Endodermal cell (in vitro differentiated cells): ENCODE data around the gene CNNM3. TPM values are rescaled to one million over a fixed set of nuclear protein-coding genes. Genes with fewer than 3 reads are reported as not detected.

Source experiments
- DNase-seq: peaks from one replicate; pipeline ENCODE4 v3.0.0-alpha.2; 2017
- H3K27ac ChIP-seq: 2 replicates; pipeline ENCODE4 v1.5.1; 2013; ENCODE audit warnings: mild to moderate bottlenecking, low read depth, low read length, moderate library complexity
- H3K27me3 ChIP-seq: 2 replicates; pipeline ENCODE4 v1.6.1; 2013; ENCODE audit warnings: mild to moderate bottlenecking, low read length, moderate library complexity; ENCODE audit not compliant: insufficient read depth, control insufficient read depth, poor library complexity, severe bottlenecking
- H3K36me3 ChIP-seq: 2 replicates; pipeline ENCODE4 v1.7.0; 2013; ENCODE audit warnings: mild to moderate bottlenecking, low read length, moderate library complexity; ENCODE audit not compliant: control insufficient read depth, insufficient read depth
- H3K4me1 ChIP-seq: one replicate; pipeline ENCODE4 v1.7.0; 2013; ENCODE audit warnings: low read length; ENCODE audit not compliant: control insufficient read depth, insufficient read depth
- H3K4me3 ChIP-seq: 2 replicates; pipeline ENCODE4 v1.5.1; 2013; ENCODE audit warnings: mild to moderate bottlenecking, low read length, moderate library complexity
- H3K9ac ChIP-seq: 2 replicates; pipeline ENCODE4 v1.6.1; 2013; ENCODE audit warnings: mild to moderate bottlenecking, low read length, moderate library complexity; ENCODE audit not compliant: poor library complexity, severe bottlenecking; ENCODE audit errors: extremely low read depth
- H3K9me3 ChIP-seq: 2 replicates; pipeline ENCODE4 v1.6.1; 2013; ENCODE audit warnings: mild to moderate bottlenecking, low read length, moderate library complexity; ENCODE audit not compliant: control insufficient read depth
- H3K27ac Mint-ChIP-seq: 2 replicates; pipeline ENCODE4 v1.8.0; 2020; ENCODE audit warnings: mixed read lengths
- H3K27me3 Mint-ChIP-seq: 2 replicates; pipeline ENCODE4 v1.8.0; 2021; ENCODE audit warnings: mild to moderate bottlenecking, mixed read lengths; ENCODE audit not compliant: insufficient read depth
- H3K36me3 Mint-ChIP-seq: 2 replicates; pipeline ENCODE4 v1.8.0; 2020; ENCODE audit warnings: low read depth, mixed read lengths
- H3K4me1 Mint-ChIP-seq: 2 replicates; pipeline ENCODE4 v1.8.0; 2020; ENCODE audit warnings: mixed read lengths
- H3K4me3 Mint-ChIP-seq: 2 replicates; pipeline ENCODE4 v1.8.0; 2020; ENCODE audit warnings: mild to moderate bottlenecking, moderate library complexity, mixed read lengths
- H3K9me3 Mint-ChIP-seq: 2 replicates; pipeline ENCODE4 v1.8.0; 2020; ENCODE audit warnings: mild to moderate bottlenecking, mixed read lengths
- WGBS, 2 experiments: methylation state at CpG; one replicate each; pipeline versions ENCODE4 v1.1.5 to v1.1.7; 2013; ENCODE audit warnings: missing lambda C conversion rate in 2 of 2, mixed read lengths in 1 of 2; ENCODE audit not compliant: insufficient coverage in 1 of 2, insufficient read length in 1 of 2; 5-methylcytosine and 5-hydroxymethylcytosine counted together
- total RNA-seq, 2 donors: library from RNA; stranded (reverse); fragmentation: NEBNext Ultra II Directional in 1 of 2; extraction: Animal tissue kit (Norgen Biotek cat#: 25700) in 1 of 2; gene quantifications; 2 replicates in 1 of 2; 3 replicates in 1 of 2; pipeline ENCODE4 v1.2.1, GENCODE V29; 2021
- TF ChIP-seq, protein P1 (sequence below): fragments of 200-600 bp; sonication (generic); conservative IDR thresholded peaks from 2 replicates; pipeline ENCODE4 v1.5.0; 2021; ENCODE audit warnings: antibody characterized with exemption, mild to moderate bottlenecking

Gene CNNM3
- total RNA-seq, 2 donors from 2014 or later: 33.1 to 34.8 TPM

DNA sequence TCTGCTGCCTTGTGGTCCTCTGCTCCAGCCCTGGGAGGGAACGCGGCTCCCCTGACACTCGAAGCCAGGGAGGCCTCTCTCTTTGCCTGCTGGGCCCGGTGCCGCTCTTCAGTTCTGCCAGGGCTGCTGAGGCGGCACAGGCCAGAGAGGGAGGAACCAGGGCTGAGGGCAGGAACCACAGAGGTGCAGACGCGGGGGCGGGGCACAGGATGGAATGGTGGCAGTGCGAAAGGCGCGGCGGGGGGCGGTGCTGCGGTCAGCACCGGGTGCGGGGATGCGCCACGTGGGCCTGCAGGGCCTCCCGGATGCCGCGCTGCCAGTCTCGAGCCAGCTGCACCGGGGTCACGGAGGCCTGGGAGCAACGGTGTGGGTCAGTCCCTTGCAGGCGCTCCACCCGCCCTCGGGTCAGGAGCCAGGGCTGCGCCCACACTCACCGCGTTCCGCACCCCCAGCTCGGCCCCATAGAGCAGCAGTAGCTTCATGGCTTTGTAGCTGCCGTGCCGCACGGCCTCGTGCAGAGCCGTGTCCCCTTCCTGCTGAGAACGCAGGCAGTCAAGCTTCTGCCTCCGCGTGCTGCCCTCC, 23.3 kb downstream of the CNNM3 start:
- Mint-ChIP-seq H3K27me3 (no peaks in the 10 kb centered on the region), H3K36me3 (peaks cover 19% of the 10 kb centered on the region), H3K27ac (no peak overlapping the region), H3K4me1 (peaks cover 2% of the 10 kb centered on the region), H3K4me3 (no peak overlapping the region), H3K9me3 (no peaks in the 10 kb centered on the region)
- TF ChIP-seq, protein P1, sequence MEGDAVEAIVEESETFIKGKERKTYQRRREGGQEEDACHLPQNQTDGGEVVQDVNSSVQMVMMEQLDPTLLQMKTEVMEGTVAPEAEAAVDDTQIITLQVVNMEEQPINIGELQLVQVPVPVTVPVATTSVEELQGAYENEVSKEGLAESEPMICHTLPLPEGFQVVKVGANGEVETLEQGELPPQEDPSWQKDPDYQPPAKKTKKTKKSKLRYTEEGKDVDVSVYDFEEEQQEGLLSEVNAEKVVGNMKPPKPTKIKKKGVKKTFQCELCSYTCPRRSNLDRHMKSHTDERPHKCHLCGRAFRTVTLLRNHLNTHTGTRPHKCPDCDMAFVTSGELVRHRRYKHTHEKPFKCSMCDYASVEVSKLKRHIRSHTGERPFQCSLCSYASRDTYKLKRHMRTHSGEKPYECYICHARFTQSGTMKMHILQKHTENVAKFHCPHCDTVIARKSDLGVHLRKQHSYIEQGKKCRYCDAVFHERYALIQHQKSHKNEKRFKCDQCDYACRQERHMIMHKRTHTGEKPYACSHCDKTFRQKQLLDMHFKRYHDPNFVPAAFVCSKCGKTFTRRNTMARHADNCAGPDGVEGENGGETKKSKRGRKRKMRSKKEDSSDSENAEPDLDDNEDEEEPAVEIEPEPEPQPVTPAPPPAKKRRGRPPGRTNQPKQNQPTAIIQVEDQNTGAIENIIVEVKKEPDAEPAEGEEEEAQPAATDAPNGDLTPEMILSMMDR: no peak
- peak; percentile 71 for DNase-seq
- no peak overlapping the region for H3K9ac ChIP-seq
- no peaks in the 10 kb centered on the region for H3K27me3 ChIP-seq
- 94 to 95% methylated on average over 30 to 42 of the region's 42 CpGs for WGBS, 2 experiments
- no peaks in the 10 kb centered on the region for H3K9me3 ChIP-seq
- no peak overlapping the region for H3K27ac ChIP-seq
- no peaks in the 10 kb centered on the region for H3K4me1 ChIP-seq
- H3K4me3 ChIP-seq: no peak overlapping the region
- peaks cover 13% of the 10 kb centered on the region for H3K36me3 ChIP-seq

DNA sequence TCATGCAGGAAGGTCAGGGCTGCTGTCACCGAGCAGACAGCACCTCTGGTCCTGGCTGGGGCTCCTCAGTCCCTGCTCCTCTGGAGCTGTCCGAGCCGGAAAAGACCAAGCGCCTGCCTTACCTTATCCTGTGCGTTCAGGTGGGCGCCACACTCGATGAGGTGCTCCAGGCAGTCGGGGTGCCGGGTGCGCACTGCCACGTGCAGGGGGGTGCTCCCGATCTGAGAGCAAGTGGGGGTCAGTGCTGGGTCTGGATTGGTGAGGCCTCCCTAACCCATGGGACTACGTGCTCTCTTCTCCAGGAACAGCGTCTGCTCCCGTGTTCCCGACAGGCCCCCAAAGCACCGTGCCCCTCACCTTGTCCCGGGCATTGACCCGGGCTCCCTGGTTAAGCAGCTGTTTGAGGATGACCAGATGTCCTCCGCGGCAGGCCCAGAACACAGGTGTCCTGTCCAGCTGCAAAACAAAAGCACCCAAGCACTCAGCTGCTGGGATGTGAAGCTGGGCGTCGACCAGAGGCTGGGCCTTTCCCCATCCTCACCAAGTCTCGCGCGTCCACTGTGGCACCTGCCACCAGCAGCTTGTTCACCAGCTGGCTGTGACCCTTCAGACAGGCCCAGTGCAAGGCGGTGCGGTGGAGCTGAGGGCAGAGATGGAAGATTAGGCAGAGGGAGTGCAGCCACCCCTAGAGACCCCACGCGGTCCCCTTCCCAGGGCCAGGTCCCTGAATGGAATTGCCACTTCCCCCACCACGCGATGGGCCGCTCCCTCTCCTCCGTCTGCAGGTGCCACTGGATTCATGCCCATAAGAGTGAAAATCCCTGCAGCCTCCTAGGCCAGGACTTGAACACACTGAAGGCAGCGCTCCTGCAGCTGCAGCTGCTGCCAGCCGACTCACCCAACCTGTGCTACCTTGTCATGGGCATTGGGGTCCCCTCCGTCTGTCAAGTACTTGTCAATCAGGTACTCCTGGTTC, 24.1 kb downstream of the CNNM3 start:
- Mint-ChIP-seq H3K9me3 (no peaks in the 10 kb centered on the region), H3K4me3 (no peak overlapping the region), H3K27me3 (no peaks in the 10 kb centered on the region), H3K27ac (no peak overlapping the region), H3K36me3 (peaks cover 11% of the 10 kb centered on the region), H3K4me1 (peaks cover 2% of the 10 kb centered on the region)
- Histone ChIP-seq H3K9me3 (no peaks in the 10 kb centered on the region), H3K9ac (no peak overlapping the region), H3K4me3 (no peak overlapping the region), H3K4me1 (no peaks in the 10 kb centered on the region), H3K27ac (no peak overlapping the region), H3K36me3 (peaks cover 5% of the 10 kb centered on the region), H3K27me3 (no peaks in the 10 kb centered on the region)
- DNase-seq: peak; percentile 54
- TF ChIP-seq, protein P1: no peak
- 93 to 97% methylated on average over 27 to 37 of the region's 37 CpGs for WGBS, 2 experiments

DNA sequence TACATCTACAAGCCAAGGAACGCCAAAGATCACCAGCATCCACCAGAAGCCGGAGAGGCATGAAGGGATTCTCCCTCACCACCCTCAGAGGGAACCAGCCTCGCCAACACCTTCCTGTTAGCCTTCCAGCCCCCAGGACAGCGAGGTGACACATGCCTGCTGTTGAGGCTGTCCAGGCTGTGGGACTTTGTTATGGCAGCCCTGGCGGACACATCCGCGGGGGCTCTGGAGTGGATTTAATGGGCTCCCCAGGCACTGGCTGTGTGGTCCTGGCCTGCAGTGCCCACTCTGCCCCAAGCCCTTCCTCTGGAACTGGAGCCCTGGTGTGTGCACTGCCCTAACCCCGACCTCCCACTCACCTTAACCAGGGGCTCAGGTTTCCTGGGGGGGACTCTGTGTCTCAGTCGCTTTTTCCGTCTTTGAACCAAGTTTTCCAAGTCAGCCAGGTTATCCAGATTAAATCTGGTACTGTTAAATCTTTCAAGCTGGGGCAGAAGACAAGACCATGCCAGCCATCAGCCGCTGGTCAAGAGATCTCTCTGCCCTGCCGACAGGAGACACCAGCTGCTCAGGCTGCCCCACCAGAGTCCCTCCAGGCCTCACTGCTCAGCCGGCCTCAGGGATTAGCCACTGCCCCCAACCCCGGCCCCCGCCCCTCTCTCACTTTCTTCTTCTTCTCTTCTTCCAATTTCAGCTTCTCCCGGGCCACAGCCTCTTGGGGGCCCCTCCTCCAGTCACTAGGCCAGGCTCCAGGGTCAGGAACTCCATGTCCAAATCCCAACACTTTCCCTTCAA, 25.8 kb downstream of the CNNM3 start:
- Histone ChIP-seq H3K36me3 (peaks cover 1% of the 10 kb centered on the region), H3K4me1 (no peaks in the 10 kb centered on the region), H3K4me3 (no peak overlapping the region), H3K27ac (no peak overlapping the region), H3K9me3 (no peaks in the 10 kb centered on the region), H3K9ac (no peak overlapping the region), H3K27me3 (no peaks in the 10 kb centered on the region)
- WGBS, 2 experiments: 90 to 97% methylated on average over 6 to 16 of the region's 16 CpGs
- peaks cover 10% of the 10 kb centered on the region for H3K36me3 Mint-ChIP-seq
- TF ChIP-seq, protein P1: no peak
- no peaks in the 10 kb centered on the region for H3K9me3 Mint-ChIP-seq
- H3K4me3 Mint-ChIP-seq: no peak overlapping the region
- no peak overlapping the region for H3K27ac Mint-ChIP-seq
- DNase-seq: no peak
- H3K4me1 Mint-ChIP-seq: peaks cover 2% of the 10 kb centered on the region
- no peaks in the 10 kb centered on the region for H3K27me3 Mint-ChIP-seq
